GM19397 (cell line): ENCODE data around the gene CCM2.
"Not testable (repeated sequence)": the region's sequence is repeated elsewhere in the genome, so short reads cannot be mapped to it uniquely, and the experiment has no call there.

Experiments used
- ATAC-seq: cut with Tn5 transposase; IDR thresholded peaks from one replicate; pipeline ENCODE4 v1.9.1; 2021; ENCODE audit warnings: mild to moderate bottlenecking, moderate library complexity; ENCODE audit not compliant: unreplicated experiment

Gene CCM2

DNA sequence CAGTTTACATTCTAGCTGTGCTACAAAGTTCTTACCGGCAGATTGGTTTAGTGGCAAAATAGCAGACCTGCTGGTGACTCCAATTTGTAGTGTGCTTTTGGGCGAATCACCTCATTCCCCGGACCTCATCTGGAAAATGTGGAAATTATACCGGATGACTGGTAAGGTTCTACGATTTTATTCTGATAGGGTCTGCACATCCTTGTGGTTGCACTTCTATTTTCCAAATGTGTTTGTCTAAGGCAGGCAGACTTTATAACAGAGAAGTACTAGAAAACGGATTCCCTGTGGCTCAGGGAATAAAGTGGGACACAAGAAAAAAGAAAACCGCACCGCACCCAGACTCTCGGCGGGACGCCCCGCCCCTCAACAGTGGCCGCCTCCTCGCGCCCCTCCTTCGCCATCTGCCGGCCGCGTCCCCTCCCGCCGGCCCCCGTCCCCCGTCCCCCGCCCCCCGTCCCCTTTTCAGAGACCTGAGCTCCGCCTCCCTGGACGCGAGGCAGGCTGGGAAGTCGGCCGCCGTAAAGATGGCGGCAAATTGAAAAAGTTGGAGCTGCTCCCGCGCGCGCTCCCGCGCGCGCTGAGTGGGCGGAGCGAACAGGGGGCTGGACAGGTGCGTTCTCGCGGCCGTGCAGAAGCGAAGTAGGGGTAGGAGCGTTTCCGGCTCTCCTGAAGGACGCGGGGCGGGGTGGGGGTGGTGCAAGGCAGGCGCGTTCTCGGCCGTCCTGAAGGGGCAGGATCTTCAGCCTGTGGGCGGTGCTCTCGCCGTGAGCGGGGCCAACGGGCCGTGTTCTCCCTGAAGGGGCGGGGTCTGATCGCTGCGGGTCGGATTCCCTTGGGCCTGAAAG is 532 bp upstream of the CCM2 start:
- peak; percentile 72 for ATAC-seq

DNA sequence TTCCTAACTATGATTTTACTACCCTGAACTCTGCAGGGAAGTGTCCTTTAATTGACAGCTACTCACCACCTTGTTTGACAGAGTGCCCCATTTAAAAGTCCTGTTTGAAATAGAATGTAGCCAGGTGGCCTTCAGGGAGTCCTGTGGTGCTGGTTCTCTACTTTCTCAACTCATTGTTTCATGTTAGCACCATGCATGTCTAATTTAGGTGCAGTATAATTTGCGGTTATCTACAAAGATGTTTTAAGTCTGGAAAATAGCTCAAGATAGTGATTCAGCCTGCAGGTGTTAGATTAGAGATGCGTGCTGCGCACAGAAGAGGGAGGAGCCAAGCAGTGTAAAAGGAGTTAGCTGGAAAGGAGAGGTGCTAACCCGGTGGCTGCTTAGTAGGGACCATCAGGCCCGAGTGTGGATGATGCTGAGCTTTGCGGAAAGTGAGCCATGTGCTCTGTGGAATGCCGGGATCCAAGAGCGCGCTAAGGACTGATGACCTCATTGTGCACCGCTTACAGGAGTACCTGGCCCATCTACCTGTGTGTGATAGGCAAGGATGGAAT is 1.2 kb downstream of the CCM2 start:
- ATAC-seq = peak; percentile 24

DNA sequence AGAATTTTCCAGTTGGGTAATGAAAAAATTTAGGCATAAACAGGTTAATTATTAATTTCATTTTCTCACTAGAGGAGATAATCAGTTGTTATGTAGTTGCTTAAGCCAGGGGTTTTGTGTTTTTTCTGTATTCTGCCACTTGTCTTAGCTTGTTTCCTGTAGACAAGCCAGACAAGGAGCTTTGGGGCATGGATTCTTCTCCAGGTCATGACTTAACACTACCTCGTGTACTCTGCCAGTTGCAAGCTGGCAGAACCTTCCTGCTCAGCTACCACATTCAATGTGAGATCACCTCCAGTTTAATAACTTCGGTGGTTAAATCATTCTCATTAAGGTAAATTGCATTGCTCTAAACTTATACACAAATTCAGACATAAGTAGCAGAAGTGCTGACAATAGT is 1.8 kb downstream of the CCM2 start:
- no peak for ATAC-seq

DNA sequence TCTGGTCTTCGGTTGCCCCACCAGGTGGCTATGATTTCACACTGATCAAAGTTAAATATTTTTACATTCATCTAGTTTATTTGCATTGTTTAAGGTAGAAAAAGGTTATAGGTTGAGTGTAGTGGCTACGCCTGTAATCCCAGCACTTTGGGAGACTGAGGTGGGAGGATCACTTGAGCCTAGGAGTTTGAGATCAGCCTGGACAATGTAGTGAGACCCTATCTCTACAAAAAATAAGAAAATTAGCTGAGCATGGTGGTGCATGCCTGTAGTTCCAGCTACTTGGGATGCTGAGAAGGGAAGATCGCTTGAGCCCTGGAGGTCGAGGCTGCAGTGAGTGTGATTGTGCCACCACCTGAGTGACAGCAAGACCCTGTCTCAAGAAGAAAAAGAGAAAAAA is 3.8 kb downstream of the CCM2 start:
- ATAC-seq = no peak

DNA sequence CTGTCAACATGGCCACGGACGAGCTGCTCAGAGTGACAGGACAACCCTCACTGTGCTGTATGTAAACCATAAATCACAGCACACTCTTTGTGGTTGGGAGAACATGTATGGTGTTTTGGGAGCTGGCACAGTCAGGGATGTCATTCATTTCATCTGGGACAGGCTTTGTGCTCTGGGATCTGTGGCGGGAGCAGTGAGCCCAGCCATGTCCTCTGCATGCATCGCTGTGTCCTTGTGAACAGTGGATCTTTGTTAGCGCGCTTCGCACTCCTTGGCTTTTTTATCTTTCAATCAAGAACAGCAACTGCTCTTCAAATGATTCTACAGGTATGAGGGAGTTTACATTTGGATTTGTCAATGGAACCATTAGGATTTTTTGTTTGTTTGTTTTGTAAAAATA is 7.1 kb downstream of the CCM2 start:
- ATAC-seq = no peak

DNA sequence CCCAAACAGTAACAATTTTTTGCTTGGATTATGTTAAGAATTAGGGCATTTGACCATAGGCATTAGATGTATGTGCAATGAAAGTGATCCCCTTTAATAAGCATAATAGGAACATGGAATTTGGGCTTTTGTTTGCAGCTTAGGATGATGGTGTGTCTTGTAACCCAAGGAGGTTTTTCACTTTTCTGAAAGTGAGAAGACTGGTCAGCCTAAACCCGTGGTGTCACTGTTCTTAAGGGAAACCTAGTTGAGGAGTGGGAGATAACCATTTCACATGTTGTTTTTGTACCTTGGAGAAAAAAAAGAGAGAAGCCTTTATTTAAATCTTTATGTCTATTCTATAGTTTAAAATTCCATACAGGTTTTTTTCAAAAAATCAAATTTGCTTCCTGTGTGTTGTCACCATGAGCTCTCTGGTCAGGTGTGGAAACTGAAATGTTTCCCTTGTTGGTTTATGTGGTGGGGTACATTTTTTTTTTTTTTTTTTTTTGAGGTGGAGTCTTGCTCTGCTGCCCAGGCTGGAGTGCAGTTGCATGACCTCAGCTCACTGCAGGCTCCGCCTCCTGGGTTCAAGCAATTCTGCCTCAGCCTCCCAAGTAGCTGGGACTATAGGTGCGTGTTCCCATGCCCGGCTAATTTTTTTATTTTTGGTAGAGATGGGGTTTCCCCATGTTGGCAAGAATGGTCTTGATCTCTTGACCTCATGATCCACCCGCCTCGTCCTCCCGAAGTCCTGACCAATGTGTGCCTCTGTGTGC is 7.7 kb downstream of the CCM2 start:
- peak; percentile 41 for ATAC-seq

DNA sequence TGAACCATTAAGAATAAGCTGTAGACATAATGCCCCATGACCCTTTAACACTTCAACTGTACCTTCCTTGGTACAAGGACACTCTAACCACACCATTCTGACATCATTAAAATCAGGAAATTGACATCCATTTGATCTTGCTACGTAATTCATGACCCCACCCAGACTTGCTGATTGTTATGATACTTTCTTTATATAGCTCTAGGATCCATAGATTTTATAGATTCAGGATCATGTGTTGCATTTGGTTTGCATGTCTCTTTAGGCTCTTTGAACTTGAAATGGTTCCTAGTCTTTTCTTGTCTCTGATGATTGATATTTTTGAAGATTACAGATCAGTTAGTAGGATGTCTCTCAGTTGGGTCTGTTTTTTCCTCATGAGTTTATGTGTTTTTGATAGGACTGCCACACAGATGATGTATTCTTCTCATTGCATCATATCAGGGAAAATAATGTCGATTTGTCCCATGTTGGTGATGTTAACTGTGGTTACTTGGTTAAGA is 13.5 kb downstream of the CCM2 start:
- no peak for ATAC-seq

DNA sequence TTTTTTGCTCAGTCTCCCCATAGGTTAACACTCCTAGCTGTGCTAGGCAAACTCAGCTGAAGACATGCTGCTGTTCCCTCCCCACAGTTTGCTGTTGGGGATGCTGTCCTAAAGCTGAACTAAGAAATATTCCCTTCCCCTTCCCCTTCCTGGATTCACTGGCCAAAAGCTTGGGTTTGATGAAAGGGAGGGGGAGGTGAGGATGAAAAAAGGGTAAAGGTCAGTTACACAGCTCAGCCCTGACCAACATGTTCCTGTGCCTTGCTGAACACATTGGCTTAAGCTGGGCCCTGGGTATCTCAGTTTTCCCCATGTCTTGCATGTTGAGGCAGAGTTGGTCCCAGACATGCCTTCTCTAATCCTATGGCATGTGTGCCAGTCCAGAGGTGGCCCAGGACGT is 15.3 kb downstream of the CCM2 start:
- ATAC-seq = no peak

DNA sequence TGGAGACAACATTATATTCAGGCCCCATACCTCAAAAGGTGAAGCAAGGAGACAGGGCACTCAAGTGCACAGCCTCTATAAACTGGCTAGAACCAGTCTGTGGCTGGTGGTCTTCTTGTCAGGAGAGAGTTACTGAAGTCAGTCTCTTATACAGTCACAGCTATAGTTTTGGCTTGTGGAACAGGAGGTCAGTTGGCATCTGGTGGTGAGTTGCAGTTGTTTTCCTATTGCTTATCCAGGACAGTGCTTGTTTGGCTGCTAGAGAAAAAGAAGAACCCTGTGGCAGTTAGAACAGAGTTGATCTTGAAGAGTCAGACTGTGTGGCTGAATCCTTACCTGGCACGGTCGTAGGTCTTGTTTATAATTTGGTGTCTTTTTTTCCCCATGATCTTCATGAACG is 17.3 kb downstream of the CCM2 start:
- ATAC-seq = no peak

DNA sequence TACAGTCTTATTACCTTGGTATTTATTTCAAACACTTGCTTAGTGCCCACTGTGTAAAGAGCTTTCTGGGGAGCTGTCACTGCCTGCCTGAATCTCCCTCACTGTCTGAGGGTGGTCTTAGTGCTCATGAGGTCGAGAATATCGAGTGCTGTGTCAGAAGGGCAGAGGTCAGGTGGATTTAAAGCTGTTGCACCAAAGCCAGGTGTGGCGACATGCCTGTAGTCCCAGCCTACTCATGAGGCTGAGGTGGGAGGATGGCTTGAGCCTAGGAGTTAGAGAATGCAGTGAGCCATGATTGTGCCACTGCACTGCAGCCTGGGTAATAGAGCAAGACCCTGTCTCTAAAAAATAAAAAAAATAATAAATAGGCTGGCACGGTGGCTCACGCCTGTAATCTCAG is 20.9 kb downstream of the CCM2 start:
- ATAC-seq = no peak

DNA sequence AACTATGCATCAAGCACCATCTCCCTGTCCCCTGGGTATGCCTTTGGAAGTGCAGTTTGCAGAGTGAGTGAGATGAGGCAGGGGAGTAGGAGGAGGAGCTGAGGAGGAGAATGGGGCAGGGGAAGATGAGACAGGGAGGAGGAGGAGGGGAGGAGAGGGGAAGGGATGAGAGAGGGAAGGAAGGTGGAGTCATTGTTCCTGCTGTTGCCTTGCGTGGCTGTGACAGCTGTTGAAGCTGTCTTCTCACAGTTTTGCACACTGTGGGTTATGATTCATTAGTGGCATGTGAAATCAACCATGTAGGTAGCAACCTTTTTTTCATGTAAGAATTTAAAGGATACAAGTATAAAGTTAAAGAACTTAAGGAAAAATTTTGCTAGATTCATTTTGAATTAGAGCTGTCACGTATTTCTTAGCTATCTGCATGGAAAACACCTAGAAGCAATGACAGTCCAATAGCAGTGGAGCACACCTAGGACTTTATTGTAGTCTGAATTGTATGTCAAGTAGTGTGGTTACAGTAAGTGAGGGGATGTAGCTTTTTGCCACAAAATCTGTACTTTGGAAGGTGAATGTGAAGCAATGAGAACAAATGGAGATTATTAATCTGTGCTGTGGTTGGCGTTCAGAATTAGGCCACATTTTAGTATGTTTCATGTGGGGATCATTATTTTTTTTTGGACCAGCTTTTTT is 21.7 kb downstream of the CCM2 start:
- ATAC-seq = peak; percentile 75

DNA sequence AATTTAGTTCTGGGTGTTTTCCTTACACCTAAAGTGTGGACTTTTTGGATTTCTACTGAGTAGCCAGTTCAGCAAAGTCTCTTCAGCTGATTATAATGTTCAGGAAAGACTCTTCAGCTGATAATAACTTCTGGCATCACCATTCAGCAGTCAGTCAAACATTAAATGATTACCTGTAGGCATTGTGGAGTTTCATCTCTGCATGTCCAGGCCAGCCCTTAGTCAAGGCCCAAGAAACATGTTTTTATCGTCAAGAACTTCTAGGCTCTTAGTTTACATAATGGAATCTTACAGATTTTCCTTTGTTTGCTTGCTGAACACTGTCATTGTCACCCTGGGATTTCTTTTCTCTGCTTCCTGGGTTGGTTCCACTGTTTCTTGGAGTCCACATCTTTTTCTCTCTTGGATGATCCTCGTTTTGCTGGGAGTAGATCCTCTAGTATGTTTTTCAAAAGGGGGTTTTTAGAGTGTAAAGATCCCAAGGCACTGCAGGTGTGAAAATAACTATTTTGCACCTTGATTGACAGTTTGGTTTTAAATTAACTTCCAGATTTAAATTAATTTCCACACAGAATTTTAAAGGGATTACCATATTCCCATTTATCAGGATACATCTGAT is 24.2 kb downstream of the CCM2 start:
- no peak for ATAC-seq

DNA sequence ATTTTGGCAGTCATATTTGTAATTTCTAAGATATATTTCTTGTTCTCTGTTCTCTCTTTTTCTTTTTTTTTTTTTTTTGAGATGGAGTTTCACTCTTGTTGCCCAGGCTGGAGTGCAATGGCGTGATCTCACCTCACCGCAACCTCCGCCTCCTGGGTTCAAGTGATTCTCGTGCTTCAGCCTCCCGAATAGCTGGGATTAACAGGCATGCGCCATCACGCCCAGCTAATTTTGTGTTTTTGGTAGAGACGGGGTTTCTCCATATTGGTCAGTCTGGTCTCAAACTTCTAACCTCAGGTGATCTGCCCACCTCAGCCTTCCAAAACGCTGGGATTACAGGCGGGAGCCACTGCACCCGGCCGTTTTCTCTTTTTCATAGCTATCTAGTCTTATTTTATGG is 25.5 kb downstream of the CCM2 start:
- ATAC-seq = not testable (repeated sequence)

DNA sequence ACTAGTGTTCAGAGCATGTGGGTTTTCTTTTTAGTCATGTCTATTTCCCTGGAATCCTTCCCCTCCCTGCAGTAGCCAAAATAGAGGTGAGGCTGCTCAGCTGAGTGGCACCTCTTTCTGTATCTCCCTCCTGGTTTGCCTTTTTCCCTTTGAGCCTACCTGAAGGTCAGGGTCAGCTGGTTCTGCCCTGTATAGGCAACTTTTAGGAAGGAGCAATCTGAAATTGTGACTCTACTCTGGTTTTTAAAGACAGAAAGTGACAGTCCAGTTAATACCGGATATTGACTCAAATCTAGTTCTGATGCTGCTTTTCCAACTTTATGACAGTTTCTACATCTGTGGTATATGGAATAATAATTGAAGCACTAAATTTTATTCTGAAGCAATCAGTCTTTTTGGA is 26.0 kb downstream of the CCM2 start:
- no peak for ATAC-seq

DNA sequence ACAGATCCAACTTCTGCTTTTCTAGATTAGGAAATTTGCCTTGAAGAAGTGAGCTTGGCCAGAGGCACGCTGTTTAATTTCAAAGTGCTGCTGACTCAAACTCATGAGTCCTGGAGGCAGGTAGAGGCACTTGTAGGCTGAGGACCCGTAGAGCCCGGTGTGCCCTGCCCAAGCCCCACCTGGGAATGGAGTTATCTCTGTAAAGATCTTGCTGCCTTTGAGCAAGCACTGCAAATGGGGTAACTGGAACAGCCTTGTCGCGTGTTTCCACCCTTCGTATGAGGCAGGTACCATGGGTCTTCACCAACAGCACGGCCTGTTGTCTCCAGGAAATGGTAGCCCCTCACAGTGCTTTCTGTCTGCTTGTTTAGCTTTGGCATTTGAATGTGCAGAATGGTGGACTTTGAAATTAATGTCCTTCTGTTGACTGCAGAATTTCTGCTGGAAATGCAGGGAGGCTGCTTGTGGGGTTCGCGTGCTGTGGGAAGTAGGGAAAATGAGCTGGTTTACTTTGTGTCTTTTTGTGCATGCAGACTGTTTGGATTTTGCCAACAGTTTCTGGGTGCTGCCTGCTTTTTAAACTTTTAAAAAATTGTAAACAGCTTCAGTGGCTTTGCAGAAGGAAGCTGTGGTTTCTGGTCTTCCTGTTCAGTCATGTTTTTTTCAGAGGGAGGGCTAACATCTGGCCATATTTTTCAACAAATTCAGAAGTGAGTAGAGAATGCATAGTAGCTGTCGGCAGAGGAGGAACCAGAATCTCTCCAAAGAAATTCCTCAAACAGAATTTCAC is 27.2 kb downstream of the CCM2 start:
- ATAC-seq = no peak

DNA sequence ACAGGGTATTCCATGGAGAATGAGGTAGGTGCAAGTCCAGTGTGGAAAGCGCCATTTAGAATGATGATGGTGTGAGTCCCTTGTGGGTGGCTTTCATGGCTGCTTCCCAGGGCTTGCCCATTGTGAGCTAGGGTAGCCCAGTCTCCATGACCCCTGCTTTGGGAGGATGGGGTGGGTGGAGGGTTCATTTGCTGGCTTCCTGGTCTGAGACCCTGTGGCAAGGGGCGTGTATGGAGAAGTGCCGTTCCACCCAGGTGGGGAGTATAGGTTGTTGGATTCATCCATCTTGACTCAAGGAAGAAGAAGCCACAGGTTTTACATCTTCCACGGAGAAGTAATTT is 27.7 kb downstream of the CCM2 start:
- no peak for ATAC-seq

DNA sequence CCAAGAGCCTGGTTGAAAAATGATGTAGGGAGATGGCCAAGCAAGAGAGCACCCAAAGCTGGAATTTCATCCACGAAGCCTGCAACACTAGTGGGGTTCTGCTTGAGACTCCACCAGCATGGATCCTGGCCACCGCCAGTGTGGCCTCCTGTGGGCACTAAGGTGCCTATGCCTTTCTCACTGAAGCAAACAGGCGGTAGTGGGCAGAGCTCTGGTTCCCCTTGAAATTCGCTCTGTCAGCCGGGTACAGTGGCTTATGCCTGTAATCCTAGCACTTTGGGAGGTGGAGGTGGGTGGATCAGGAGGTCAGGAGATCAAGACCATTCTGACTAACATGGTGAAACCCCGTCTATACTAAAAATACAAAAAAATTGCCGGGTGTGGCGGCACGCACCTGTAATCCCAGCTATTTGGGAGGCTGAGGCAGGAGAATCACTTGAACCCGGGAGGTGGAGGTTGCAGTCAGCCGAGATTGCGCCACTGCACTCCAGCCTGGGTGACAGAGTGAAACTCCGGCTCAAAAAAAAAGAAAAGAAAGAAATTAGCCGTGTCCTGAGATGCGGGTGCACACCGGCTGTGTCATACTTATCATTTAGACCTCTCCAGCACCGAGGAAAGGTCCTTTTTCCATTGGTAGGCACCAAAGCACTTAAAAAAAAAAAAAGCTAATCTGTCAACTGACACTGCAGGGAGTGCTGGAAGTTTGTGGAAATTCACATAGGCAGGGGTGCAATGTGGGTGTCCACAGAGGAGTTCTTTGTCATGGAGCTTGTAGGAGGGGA is 28.3 kb downstream of the CCM2 start:
- ATAC-seq = no peak

DNA sequence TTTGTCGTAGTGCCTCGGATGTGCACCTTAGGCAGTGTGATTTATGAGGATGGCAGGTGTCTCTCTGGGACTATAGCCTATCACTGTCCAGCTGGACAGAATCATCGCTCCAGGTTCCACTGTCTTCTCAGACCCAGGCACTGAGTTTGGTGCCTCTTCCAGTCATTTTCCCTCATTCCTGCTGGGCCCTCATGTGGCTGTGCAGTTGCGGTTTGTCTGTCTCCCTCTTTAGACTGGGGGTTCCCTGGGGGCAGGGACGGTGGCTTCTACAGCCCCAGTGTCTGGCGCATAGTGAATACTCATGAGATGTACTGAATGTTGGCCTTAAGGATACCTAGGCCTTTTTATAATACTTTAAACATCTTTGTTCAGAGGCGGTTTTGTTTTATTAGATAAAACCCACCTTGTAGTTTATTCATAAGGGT is 28.9 kb downstream of the CCM2 start:
- ATAC-seq = no peak

DNA sequence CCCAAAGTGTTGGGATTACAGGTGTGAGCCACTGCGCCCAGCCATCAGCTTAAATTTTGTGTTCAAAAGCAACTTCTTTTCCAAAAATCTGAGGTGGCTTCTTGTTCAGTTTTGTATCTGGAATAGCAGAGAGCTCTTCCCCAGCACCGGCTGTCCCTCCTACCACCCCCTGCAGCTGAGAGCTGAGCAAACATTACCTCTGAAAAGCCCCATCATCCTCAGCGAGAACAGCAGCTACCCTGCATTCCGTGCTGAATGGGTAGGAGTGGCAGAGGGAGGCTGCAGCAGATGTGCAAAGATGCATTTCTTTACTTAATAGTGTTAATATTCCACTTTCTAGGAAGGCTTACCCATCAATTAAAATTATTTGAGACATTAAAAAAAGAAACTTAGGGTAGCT is 31.8 kb downstream of the CCM2 start:
- ATAC-seq = no peak
